SU-DHL-6 (cell line): Measurements from ENCODE around the gene ANKRD39.

Experiments
- H2AFZ ChIP-seq: fragments of 200-600 bp; sonication (generic); 2 replicates; pipeline ENCODE4 v1.6.1; 2014; ENCODE audit warnings: low read depth, mild to moderate bottlenecking, moderate library complexity, mixed read lengths, antibody characterized with exemption, low read length; ENCODE audit not compliant: severe bottlenecking
- H3F3A ChIP-seq: fragments of 200-600 bp; shearing (Covaris generic); 2 replicates; pipeline ENCODE4 v1.6.0; 2016; ENCODE audit warnings: antibody characterized with exemption, mild to moderate bottlenecking; ENCODE audit not compliant: insufficient read depth
- H3K27ac ChIP-seq: fragments of 200-600 bp; sonication (generic); 2 replicates; pipeline ENCODE4 v1.5.1; 2016; ENCODE audit warnings: low read depth, mild to moderate bottlenecking, low read length, moderate library complexity, mixed read lengths
- H3K27me3 ChIP-seq: fragments of 200-600 bp; sonication (generic), shearing (Covaris generic); 2 replicates; pipeline ENCODE4 v1.6.0; 2014; ENCODE audit warnings: mild to moderate bottlenecking, low read length
- H3K36me3 ChIP-seq: fragments of 200-600 bp; sonication (generic); 2 replicates; pipeline ENCODE4 v1.6.1; 2014; ENCODE audit warnings: mild to moderate bottlenecking, low read length, mixed read lengths
- H3K4me2 ChIP-seq: fragments of 300-600, 200-600 bp; shearing (Covaris generic), sonication (generic); 2 replicates; pipeline ENCODE4 v1.6.0; 2014; ENCODE audit warnings: low read length, low read depth, mild to moderate bottlenecking; ENCODE audit not compliant: poor library complexity, severe bottlenecking
- H3K4me3 ChIP-seq: fragments of 200-600 bp; sonication (generic); 2 replicates; pipeline ENCODE4 v1.5.1; 2014; ENCODE audit warnings: antibody characterized with exemption, low read length, mild to moderate bottlenecking, mixed read lengths; ENCODE audit not compliant: insufficient read depth, poor library complexity, severe bottlenecking
- H3K79me2 ChIP-seq: fragments of 200-600 bp; sonication (generic); 2 replicates; pipeline ENCODE4 v1.6.1; 2014; ENCODE audit warnings: mild to moderate bottlenecking, low read length, moderate library complexity; ENCODE audit not compliant: insufficient read depth
- H3K9ac ChIP-seq: fragments of 200-600 bp; sonication (generic); 2 replicates; pipeline ENCODE4 v1.7.0; 2014; ENCODE audit warnings: mild to moderate bottlenecking, low read length
- H3K9me2 ChIP-seq: fragments of 200-600 bp; sonication (generic); replicated peaks from 2 replicates; pipeline ENCODE4 v1.6.1; 2014; ENCODE audit warnings: low read length; ENCODE audit not compliant: insufficient read depth
- H3K9me3 ChIP-seq: fragments of 200-600 bp; sonication (generic); 2 replicates; pipeline ENCODE4 v1.6.1; 2014; ENCODE audit warnings: low read length, mixed read lengths; ENCODE audit not compliant: insufficient read depth
- H4K20me1 ChIP-seq: fragments of 200-600 bp; sonication (generic); 2 replicates; pipeline ENCODE4 v1.6.1; 2014; ENCODE audit warnings: low read depth, mild to moderate bottlenecking, antibody characterized with exemption, low read length, moderate library complexity, mixed read lengths
- EZH2phosphoT487 ChIP-seq: fragments of 200-600 bp; sonication (generic), shearing (Covaris generic); conservative IDR thresholded peaks from 2 replicates; pipeline ENCODE4 v1.6.1; 2018; ENCODE audit warnings: mild to moderate bottlenecking, antibody characterized with exemption, low read length, moderate library complexity, mixed read lengths
- TF ChIP-seq, protein P1 (sequence below): fragments of 200-600 bp; sonication (generic); IDR thresholded peaks from one replicate; pipeline ENCODE4 v1.5.1; 2017; ENCODE audit warnings: antibody characterized with exemption, mild to moderate bottlenecking, low read length, moderate library complexity; ENCODE audit not compliant: insufficient read depth, poor library complexity, severe bottlenecking

ANKRD39 gene

DNA sequence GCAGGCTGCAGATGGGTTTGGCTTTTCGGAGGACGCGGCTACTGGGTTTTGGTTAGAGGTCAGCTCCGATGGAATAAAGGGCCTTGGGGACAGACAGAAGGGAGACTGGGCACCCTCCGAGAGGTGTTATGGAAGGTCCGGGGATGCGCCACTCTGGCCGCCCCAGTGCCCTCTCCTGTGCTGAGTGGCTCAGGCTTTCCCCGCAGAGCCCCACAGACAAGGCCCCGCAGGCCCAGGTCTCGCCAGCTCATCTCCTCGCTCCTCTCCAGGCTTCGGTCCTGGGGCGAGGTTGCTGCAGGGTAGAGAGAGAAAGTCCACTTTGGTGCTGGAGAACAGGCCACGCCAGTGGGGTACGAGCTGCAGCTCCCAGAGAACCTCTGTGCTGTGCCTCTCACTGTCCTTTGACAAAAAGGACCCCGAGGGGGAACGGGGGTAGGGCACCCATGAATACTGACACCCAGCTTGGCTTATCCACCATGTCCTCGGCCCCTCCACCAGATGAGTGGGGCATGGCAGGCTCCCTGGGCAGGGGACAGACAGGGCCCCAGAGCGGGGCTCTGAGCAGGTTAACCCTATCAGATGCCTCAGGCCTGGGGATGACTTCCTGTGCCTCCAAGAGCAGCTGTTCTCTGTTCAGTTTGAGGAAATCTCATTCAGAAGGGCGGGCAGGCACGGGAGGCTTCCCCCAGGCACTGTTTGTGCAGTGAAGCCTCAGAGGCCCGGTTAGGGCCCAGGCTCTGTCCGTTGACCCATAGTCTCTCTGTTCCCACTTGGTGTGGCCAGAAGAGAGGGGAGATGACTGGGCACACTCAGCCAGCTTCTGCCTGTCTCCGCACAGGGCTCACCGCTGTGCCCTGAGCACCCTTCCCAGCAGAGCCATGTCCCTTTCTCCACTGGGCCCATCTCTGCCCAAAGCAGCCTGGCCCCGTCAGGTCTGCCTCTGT lies 57.5 kb downstream of the ANKRD39 start:
- H2AFZ ChIP-seq: peak overlapping the region; percentile 82
- no peaks in the 10 kb centered on the region for H3K9me3 ChIP-seq
- no peak overlapping the region for H3K9ac ChIP-seq
- H3K4me2 ChIP-seq: no peak overlapping the region
- no peaks in the 10 kb centered on the region for H3K27me3 ChIP-seq
- no peaks in the 10 kb centered on the region for H3K79me2 ChIP-seq
- no peak for TF ChIP-seq EZH2phosphoT487
- TF ChIP-seq, protein P1, sequence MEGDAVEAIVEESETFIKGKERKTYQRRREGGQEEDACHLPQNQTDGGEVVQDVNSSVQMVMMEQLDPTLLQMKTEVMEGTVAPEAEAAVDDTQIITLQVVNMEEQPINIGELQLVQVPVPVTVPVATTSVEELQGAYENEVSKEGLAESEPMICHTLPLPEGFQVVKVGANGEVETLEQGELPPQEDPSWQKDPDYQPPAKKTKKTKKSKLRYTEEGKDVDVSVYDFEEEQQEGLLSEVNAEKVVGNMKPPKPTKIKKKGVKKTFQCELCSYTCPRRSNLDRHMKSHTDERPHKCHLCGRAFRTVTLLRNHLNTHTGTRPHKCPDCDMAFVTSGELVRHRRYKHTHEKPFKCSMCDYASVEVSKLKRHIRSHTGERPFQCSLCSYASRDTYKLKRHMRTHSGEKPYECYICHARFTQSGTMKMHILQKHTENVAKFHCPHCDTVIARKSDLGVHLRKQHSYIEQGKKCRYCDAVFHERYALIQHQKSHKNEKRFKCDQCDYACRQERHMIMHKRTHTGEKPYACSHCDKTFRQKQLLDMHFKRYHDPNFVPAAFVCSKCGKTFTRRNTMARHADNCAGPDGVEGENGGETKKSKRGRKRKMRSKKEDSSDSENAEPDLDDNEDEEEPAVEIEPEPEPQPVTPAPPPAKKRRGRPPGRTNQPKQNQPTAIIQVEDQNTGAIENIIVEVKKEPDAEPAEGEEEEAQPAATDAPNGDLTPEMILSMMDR: no peak
- no peak overlapping the region for H3K27ac ChIP-seq
- no peaks in the 10 kb centered on the region for H4K20me1 ChIP-seq
- no peaks in the 10 kb centered on the region for H3K9me2 ChIP-seq
- no peak overlapping the region for H3K4me3 ChIP-seq
- H3F3A ChIP-seq: no peaks in the 10 kb centered on the region; the same call in 1 of the 2 replicates
- no peaks in the 10 kb centered on the region for H3K36me3 ChIP-seq

DNA sequence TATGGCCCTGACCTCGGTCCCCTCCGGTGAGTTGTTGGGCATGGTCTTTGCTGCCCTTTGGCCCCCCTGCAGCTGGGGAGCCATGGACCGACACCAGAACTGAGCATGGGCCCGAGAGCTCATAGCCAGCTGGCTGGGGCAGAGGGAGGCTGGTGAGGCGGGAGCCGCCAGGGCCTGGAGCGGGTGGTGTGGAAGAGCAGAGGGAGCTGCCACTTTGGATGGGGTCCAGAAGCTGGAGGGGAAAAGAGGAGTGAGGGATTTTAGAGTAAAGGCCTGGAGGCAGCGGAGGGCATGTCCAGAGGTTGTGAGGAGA lies 58.2 kb downstream of the ANKRD39 start:
- H3K27me3 ChIP-seq: no peaks in the 10 kb centered on the region
- no peak for TF ChIP-seq EZH2phosphoT487
- TF ChIP-seq, protein P1: no peak
- H3K9me3 ChIP-seq: no peaks in the 10 kb centered on the region
- no peak overlapping the region for H3K27ac ChIP-seq
- H3F3A ChIP-seq: no peaks in the 10 kb centered on the region
- no peaks in the 10 kb centered on the region for H3K9me2 ChIP-seq
- no peak overlapping the region for H3K4me3 ChIP-seq
- no peaks in the 10 kb centered on the region for H3K79me2 ChIP-seq
- no peak overlapping the region for H3K4me2 ChIP-seq
- no peaks in the 10 kb centered on the region for H3K36me3 ChIP-seq
- H3K9ac ChIP-seq: no peak overlapping the region
- no peak overlapping the region for H2AFZ ChIP-seq
- no peaks in the 10 kb centered on the region for H4K20me1 ChIP-seq

DNA sequence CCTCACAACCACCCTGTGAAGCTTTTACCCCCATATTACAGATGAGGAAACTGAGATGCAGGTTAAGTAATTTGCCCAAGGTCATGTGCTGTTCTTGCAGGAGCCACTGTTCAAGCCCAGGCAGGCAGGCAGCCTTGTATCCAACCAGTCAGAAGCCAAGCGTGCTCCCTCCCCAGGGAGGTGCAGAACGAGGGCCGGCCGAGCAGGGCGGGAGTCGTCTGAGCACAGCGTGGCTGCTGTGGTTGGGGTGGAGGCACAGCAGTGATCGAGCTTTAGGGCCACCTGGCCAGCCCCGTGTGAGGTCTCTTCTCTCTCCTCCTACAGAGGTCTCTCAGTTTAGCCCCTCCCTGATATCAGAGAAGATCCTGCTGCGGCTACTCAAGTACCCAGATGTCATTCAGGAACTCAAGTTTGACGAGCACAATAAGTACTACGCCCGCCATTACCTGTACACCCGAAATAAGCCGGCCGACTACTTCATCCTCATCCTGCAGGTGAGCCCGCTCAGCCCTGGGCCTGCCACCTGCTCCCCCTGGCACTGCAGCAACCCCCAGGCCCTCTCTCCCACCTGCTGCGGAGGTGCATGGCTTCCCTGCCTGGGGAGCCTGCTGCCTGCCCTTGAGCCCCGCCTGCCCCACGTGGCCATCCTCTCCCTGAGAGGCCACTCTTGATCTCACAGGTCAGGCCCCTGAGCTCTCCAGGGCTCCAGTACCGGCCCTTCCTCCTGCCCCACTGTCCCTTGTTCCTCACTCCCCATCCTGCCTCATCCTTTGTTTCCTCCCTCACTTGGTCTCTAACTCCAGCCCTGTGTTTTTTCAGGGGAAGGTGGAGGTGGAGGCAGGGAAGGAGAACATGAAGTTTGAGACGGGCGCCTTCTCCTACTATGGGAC lies 58.8 kb downstream of the ANKRD39 start:
- Histone ChIP-seq H3K9ac (no peak overlapping the region), H4K20me1 (no peaks in the 10 kb centered on the region), H2AFZ (no peak overlapping the region)

More for the DNA sequence above, 58.8 kb downstream of the ANKRD39 start:
- Histone ChIP-seq H3K4me2 (no peak overlapping the region), H3K79me2 (no peaks in the 10 kb centered on the region), H3K9me3 (no peaks in the 10 kb centered on the region), H3K36me3 (no peaks in the 10 kb centered on the region), H3K9me2 (no peaks in the 10 kb centered on the region), H3F3A (no peaks in the 10 kb centered on the region), H3K27me3 (no peaks in the 10 kb centered on the region), H3K27ac (no peak overlapping the region), H3K4me3 (no peak overlapping the region)
- no peak for TF ChIP-seq EZH2phosphoT487
- TF ChIP-seq, protein P1: no peak
